Lower leg skin (tissue), 3 donors: ENCODE data around the gene OR2F1.

ENCODE experiments used
- POLR2A ChIP-seq, 2 donors: fragments of 450-650 bp; IDR thresholded peaks; one replicate each; pipeline ENCODE4 v1.6.1; 2016 to 2017; ENCODE audit warnings: antibody characterized with exemption in 2 of 2, mild to moderate bottlenecking in 1 of 2, moderate library complexity in 1 of 2
- TF ChIP-seq, protein P1 (sequence below), 3 donors: fragments of 450-650 bp; IDR thresholded peaks; one replicate each; pipeline ENCODE4 v1.5.1; 2016; ENCODE audit warnings: antibody characterized with exemption in 3 of 3, mild to moderate bottlenecking in 3 of 3, moderate library complexity in 2 of 3

DNA sequence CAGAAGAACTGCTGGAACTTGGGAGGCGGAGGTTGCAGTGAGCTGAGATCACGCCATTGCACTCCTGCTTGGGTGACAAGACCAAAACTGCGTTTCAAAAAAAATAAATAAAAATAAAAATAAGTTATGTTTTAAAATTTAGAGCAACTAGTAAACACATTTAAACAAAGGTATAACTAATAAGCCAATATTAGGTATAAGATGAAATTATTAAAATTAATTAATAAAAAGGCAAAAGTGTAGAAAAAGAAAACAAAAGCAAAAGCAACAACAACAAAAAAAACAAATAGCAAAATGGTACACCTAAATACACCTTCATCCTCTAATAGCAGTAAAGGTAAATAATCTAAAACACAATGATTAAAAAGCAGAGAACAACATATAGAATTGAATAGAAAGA, 39.3 kb downstream of the OR2F1 start:
- TF ChIP-seq, protein P1, sequence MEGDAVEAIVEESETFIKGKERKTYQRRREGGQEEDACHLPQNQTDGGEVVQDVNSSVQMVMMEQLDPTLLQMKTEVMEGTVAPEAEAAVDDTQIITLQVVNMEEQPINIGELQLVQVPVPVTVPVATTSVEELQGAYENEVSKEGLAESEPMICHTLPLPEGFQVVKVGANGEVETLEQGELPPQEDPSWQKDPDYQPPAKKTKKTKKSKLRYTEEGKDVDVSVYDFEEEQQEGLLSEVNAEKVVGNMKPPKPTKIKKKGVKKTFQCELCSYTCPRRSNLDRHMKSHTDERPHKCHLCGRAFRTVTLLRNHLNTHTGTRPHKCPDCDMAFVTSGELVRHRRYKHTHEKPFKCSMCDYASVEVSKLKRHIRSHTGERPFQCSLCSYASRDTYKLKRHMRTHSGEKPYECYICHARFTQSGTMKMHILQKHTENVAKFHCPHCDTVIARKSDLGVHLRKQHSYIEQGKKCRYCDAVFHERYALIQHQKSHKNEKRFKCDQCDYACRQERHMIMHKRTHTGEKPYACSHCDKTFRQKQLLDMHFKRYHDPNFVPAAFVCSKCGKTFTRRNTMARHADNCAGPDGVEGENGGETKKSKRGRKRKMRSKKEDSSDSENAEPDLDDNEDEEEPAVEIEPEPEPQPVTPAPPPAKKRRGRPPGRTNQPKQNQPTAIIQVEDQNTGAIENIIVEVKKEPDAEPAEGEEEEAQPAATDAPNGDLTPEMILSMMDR (IDR thresholded peaks at IDR 0.05): no peak
- TF ChIP-seq POLR2A (IDR thresholded peaks at IDR 0.05): no peak
